Measurements from ENCODE around the gene PSPN.
"Not testable (repeated sequence)": the region's sequence is repeated elsewhere in the genome, so short reads cannot be mapped to it uniquely, and the experiment has no call there.

PSPN gene

DNA sequence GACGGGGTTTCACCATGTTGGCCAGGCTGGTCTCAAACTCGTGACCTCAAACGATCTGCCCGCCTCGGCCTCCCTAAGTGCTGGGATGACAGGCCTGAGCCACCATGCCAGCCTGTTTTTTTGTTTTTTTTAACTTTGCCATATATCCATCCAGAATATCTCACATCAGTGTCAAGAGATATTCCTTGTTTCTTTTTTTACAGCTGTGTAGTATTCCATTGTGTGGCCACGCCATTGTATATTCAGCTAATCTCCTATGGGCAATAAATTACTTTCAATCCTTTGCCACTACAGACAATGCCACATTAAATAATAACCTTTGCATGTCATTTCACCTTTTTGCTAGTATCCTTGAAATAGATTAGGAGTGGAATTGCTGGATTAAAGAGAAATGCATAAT, 33.6 kb upstream of the PSPN start:
- no peak for DNase-seq

GRCh38 chr19:6406401-6406800, 30.7 kb upstream of the PSPN start:
- DNase-seq, result no peak

DNA sequence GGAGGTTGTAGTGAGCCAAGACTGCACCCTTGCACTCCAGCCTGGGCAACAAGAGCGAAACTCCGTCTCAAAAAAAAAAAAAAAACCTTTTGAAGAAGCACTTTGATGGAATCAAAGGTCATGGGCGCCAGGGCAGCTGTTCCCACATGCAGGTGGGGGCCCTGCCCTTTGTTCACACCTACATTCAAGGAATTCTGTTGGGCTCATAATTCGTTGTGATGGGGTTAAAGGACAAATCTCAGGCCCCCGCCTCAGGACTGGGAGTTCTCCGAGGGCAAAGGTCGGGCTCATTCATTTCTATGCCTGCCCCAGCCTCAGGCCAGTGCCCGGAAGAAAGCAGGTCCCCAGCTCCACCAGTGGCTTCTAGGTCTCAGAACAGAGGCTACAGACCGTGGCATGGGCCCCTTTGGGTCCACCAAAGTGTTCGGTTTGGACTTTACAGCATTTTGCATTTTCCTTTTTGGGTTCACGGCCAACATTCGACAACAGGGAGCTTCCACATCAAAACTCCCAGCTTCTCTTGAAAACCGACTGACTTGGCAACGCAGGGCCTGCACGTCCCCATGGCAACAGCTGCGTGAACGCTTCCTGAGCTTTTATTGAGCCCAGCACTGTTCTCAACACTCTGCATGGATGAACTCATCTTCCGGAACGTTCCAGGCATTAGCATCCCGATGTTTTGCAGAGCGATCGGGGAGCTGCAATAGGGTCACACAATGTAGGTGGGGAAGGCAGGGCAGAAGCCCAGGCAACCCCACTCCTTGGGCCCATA, 27.3 kb upstream of the PSPN start:
- DNase-seq, result peak; percentile 51

DNA sequence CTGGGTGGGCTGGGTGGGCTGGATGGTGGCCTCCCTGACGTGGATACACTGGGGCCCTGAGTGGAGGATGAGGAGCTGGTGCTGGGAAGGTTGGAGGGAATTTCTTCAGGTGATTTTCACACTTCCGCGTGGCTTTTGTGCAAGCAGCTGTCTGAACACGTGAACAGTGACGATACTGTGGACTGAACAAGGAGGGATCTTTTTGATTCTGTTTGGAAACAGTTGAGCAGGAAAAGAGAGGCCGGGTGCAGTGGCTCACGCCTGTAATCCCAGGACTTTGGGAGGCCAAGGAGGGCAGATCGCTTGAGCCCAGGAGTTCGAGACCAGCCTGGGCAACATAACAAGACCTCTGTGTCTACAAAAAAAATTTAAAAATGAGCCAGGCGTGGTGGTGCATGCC, 26.3 kb upstream of the PSPN start:
- no peak for DNase-seq

- DNase-seq, result not testable (repeated sequence)
These were observed 24.6 kb upstream of the PSPN start for GRCh38 chr19:6400062-6400944.

DNA sequence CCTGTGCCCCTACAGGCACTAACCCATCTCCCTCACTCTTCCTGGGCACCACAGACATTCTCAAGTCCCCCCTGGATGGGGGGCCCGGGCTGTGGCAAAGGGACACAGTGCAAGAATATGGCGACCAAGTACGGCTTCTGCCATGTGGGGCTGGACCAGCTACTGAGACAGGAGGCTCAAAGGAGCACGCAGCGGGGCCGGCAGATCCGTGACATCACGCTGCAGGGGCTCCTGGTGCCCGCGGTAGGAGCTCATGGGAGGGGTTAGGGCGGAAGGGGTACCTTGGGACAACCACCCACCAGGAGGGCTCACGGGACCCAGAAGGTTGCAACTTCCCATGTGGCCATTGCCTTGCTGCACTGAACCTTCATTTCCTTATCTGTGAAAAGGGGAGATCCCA, 20.6 kb upstream of the PSPN start:
- no peak for DNase-seq

DNA sequence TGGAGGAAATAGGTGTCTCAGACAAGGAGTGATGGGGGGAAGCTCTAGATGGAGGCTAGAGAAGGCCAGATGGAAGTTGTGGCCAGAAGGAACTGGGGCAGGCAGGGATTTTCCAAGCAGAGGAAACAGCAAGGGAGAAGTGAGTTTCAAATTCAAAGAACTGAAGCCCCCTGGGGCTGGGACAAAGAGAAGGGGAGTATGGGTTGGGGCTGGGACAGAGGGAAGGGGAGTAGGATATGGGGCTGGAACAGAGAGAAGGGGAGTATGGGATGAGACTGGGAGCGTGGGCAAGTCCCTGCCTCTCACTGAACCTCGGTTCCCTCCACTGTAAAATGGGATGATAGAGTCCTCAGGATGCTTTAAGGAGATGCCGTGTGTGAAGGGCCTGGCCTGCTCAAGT, 19.1 kb upstream of the PSPN start:
- DNase-seq, result no peak

DNA sequence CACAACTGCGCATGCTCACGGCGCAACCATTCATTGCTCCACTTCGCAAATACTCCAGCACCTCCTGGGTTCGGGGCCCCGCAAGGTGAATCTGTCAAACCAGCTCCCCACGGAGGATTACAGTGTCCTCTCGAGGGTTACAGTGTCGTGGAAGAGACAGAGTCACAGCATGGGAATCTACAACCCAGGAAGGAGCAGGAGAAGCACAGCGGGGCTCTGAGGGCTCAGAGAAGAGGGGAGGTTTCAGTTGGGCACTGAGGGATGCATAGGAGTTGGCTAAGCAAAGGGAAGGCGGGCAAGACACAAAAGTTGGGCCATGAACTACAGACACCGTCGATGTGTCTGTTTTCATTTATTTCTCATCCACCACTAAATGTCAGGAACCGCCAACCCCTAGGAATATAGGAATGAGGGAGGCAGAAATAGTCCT, 18.3 kb upstream of the PSPN start:
- no peak for DNase-seq

- DNase-seq, result peak; percentile 100
These were observed 17.6 kb upstream of the PSPN start, which contains the start of gene GTF2F1 for GRCh38 chr19:6393074-6393982. GTF2F1 (minus strand) TSS chr19:6393164; CDS start chr19:6392995, 169 bp downstream.

DNA sequence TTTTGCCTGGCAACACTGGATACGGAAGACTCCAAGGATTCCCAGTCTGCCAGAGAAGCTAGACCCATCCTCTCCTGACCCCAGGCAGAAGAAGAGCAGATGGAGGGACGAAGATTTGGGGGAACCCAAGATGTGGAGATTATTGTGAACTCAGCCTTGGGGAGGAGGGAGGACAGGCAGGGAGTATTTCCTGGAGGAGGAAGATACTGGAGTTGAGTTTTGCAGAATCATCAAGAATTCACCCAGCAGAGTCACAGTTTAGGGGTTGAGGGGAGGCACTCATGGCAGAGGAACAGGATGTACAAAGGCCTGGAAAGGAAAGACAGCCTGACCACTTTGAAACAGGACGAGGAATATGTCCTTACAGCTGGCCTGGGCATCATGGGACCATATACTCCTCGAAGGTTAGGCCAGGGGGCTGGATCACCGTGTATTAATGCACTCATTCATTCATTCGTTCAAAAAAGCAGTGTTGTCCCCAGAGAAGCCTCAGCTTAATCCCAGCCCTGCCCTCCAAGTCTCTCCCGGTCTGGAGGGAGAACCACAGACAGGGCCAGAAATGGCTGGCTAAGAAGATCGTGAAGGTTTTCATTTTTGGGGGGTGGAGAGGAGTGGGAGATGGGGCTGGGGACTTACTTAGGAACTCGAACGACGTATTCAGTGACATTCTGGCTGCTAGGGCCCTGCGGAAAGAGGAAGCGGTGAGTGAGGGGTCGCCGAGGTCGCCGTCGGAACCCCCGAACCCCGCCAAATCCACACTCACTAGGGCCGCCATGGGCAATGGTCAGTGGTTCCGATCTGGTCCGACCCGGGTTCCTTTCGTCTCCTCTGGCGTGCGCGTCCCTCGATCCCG, 16.7 kb upstream of the PSPN start:
- DNase-seq, result no peak

- no peak for DNase-seq
These were observed 11.6 kb upstream of the PSPN start for GRCh38 chr19:6387372-6387771.

- DNase-seq, result no peak
These were observed 8.6 kb upstream of the PSPN start for GRCh38 chr19:6384381-6384780.

DNA sequence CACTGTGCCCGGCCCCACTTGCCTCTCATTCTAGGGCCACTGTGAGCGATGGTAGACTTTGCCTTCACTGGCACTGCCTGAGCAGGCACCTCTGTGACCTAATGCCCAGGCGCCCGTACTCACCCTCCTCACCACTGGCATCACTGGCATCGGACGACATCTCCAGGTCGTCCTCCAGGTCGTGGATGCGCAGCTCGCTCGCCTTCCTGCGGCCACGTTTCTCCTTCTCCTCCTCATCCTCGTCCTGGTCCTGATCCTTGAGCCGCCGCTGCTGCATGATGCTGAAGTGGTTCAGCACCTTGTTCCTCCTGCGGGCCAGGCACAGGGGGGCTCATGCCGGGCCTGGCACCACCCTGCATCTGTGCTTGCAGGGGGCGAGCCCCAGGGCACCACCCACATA, 7.5 kb upstream of the PSPN start:
- no peak for DNase-seq

GRCh38 chr19:6381030-6381750, 5.5 kb upstream of the PSPN start:
- DNase-seq, result no peak

DNA sequence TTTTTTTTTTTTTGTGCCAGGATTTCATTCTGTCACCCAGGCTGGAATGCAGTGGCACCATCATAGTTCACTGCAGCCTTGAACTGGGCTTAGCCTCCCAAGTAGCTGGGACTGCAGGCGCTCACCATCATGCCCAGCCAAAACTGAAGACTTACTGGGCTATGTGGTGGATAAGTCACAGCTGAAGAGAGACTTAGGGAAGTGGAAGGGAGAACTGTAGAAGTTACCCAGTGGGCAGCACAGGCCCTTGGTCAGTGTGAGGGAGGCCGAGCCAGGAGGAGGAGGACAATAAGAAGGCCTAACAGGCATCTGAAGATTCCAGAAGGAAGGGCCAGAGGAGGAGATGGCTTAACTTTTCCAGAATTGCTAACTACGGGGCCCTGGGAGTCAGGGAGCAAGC, 4.0 kb upstream of the PSPN start:
- DNase-seq, result no peak

DNA sequence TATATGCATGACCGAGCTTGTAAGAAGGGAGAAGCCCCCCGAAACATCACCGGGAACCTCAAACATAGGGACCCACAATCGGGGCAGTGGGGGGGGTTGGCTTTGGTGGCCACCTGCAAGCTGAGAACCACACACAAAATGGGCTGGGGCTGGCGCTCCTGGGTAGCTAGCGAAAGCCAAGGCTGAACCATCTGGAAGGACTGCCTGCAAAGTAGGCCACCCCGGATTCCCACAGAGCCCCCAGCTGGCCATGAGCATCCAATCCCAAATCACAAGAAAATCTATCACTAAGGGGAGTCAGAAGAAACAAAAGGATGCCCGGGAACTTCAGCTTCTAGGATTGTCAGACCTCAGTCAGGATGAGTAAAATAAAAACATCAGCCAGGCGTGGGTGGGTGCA, 2.8 kb upstream of the PSPN start:
- no peak for DNase-seq

DNA sequence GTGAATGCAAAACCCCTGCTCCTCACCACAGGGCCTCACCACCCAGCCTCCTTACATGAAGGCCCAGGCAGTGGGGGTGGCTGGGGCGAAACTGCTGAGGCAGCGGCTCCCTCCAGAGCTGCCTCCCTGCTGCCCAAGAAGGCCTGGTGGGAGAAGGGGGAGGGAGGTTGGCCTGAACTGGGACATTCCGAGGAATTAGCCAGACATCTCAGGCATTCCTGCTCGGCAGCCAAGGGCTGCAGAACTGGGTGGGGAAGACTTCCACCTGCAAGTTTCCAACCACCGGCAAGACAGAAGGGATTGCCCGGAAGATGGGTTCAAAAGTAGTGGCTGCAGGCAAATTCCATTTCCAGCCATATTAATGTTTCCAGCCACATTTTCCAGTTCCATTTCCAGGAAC, 2.3 kb upstream of the PSPN start:
- DNase-seq, result no peak

GRCh38 chr19:6376512-6377190, 918 bp upstream of the PSPN start:
- DNase-seq, result no peak

DNA sequence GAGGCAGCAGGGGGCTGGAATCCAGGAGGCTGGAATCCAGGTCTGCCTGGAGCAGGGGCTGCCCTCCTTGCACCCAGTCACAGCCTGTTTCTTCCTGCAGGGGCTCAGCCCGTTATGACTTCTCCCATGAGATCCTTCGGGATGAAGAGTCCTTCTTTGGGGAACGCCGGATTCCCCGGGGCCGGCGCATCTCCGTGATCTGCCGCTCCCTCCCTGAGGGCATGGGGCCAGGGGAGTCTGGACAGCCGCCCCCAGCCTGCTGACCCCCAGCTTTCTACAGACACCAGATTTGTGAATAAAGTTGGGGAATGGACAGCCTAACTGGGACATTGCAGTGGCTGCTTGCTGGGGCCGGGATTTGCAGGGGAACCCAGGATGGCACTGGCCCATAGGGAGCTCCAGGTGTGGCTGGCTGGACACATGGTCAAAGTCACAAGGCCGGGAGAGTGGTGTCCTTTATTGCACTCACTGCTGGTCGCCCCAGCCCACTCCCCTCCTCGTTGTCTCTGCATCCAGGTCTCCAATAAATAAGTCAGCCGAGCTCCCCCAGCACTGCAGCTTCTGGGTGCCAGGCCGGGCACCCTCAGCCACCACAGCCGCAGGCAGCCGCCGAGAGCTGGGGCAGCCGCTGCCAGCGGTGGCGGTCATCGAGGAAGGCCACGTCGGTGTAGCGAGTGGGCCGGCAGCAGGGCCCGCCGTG, 872 bp downstream of the PSPN start:
- DNase-seq, result no peak

Data from right kidney (tissue), 1 donor.